AG10803 (cell line): Measurements from ENCODE around the gene LGALS7.
"Not testable (repeated sequence)": the region's sequence is repeated elsewhere in the genome, so short reads cannot be mapped to it uniquely, and the experiment has no call there.

Experiments used
- DNase-seq: peaks from one replicate; pipeline ENCODE4 v3.0.0; 2010; ENCODE audit warnings: low read depth
- H3K4me3 ChIP-seq: 2 replicates; pipeline ENCODE4 v1.5.1; 2011; ENCODE audit warnings: mild to moderate bottlenecking, low read length, control low read depth
- CTCF ChIP-seq: conservative IDR thresholded peaks from 2 replicates; pipeline ENCODE4 v1.5.1; 2011; ENCODE audit warnings: mild to moderate bottlenecking, low read length, control low read depth, inconsistent platforms

The LGALS7 gene

DNA sequence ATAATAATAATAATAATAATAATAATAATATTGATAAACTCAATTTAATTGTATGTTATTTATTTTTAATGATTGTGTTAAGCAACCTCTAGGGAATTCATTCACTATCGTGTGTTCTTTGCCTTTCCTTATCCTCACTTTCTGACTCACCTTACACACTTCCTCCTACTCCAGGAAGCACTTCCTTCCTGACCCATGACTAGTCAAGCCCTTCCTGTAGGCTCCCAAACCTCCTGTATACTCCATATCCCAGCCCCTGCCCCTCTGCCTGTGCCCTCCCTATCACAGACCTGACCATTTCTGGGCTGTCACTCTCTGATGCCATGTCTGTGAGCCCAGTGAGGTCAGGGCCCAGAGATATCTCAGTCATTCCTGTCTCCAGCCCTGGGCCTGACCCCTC, 31.9 kb upstream of the LGALS7 start:
- TF ChIP-seq CTCF = no peak
- no peak for DNase-seq
- no peak overlapping the region for H3K4me3 ChIP-seq

DNA sequence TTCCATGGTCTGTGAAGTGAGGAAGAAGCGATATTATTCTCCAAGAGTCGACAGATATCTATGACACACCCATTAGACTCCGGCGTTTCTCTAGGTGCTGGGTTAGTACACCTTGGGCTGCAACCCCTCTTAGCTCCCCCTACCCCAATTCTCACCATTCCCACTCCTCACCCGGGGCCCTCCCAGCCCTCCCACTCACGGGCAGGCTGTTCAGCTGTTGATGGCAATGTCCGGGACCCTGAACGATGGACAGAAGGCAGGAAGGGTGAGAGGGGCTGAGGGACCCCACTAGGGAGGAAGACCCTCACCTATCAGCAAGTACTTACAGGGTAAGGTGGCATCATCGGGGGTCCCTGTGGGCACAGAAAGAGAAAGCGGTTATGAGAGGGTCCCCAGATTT, 30.2 kb upstream of the LGALS7 start:
- no peak overlapping the region for H3K4me3 ChIP-seq
- DNase-seq = no peak
- TF ChIP-seq CTCF = no peak

DNA sequence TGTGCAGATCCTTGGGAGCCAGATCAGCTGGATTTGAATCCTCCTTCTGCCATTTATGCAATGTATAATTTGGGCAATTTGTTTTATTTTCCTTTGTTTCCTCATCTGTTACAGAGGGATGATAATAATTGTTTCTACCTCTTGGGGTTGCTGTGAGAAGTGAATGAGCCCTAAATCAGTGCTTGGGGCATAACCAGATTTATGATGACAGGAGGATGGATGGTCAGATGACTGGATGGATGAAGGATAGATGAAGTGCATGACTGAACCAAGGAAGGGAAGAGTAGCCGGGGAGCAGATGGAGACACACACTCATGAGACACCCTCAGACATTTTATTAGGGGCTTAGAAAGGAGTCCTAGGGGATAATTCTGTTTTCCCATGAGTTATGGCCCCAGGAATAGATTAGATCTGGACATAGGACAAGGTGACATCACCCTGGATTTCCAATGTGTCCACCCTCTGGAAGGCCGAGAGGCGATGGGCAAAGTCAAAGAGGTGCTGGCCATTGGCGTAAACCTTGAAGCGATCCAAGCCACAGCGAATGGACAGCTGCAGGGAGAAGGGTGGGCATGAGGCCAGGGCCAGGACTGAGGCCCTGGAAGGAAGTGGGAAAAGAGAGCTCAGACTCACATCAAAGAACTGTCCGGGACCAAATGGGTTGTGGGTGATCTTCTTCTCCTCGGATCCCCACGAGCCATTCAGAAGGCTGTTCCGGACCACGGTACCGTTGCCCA, 28.2 kb upstream of the LGALS7 start:
- no peak for DNase-seq
- no peak overlapping the region for H3K4me3 ChIP-seq
- no peak for TF ChIP-seq CTCF

DNA sequence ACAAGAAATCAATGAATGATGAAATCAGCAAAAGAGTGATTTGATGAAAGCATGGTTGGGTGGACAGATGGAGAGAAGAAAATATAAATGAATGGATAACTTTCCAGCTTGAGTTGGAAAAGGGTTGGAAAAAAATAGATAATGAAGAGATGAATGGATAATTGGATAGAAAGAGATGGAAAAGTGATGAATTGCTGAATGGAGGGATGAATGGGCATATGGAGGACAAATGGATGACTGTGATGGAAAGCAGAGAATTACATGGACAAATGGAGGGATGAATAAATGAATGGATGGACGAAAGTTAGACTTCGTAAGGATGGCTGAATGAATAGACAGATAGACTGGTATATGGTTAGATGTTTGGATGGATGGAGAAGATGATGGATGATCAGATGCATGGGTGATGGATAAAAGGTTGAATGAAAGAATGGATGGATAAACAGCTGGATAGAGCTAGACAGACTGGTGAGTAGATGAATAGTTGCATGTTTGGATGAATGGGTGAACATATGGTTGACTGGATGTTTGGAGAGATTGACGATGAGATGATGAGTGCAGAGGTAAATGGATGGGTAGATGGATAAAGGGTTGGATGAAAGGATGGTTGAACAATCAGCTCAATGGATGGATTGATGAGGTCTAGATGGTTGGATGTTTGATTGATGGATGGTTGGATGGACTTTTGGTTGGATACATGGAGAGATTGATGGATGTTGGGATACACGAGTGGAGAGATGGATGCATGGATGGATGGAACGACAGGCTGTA, 27.4 kb upstream of the LGALS7 start:
- no peak for TF ChIP-seq CTCF
- H3K4me3 ChIP-seq = no peak overlapping the region
- no peak for DNase-seq

- H3K4me3 ChIP-seq = no peak overlapping the region
- no peak for DNase-seq
- no peak for TF ChIP-seq CTCF
Observed at GRCh38 chr19:38799104-38799503, 25.8 kb upstream of the LGALS7 start.

- not testable (repeated sequence) for DNase-seq, H3K4me3 ChIP-seq
Observed at GRCh38 chr19:38797781-38798180, 24.5 kb upstream of the LGALS7 start.

GRCh38 chr19:38796154-38796553, 22.8 kb upstream of the LGALS7 start:
- no peak overlapping the region for H3K4me3 ChIP-seq
- TF ChIP-seq CTCF = no peak
- DNase-seq = no peak
